Adrenal gland (tissue), 12 donors: ENCODE measurements around the gene CEMIP2. TPM values are rescaled to one million over a fixed set of nuclear protein-coding genes. Genes with fewer than 3 reads are reported as not detected.

Source experiments
- DNase-seq, 7 donors: peaks; one replicate each; pipeline ENCODE4 v3.0.0-alpha.2; 2019 to 2020
- H3K27ac ChIP-seq, 5 donors: fragments of 200-600 bp; sonication (generic) in 4 of 5; 1 replicate in 3 of 5; 2 replicates in 2 of 5; pipeline versions ENCODE4 v1.5.1 to v1.8.0; 2016 to 2020; ENCODE audit warnings: mild to moderate bottlenecking in 1 of 5
- H3K27me3 ChIP-seq: fragments of 200-600 bp; 2 replicates; pipeline ENCODE4 v1.8.0; 2021
- H3K36me3 ChIP-seq, 2 donors: fragments of 200-600 bp; replicated peaks in 1 of 2; 1 replicate in 1 of 2; 2 replicates in 1 of 2; pipeline versions ENCODE4 v1.5.1 to v1.8.0; 2018 to 2022
- H3K4me1 ChIP-seq, 2 donors: fragments of 200-600 bp; replicated peaks in 1 of 2; 1 replicate in 1 of 2; 2 replicates in 1 of 2; pipeline versions ENCODE4 v1.5.1 to v1.8.0; 2018 to 2021
- H3K4me3 ChIP-seq, 4 donors: fragments of 200-600 bp; sonication (generic) in 3 of 4; one replicate each; pipeline ENCODE4 v1.5.1; 2016 to 2018
- H3K9me3 ChIP-seq, 3 donors: fragments of 200-600 bp; sonication (generic) in 1 of 3; replicated peaks in 1 of 3; 1 replicate in 2 of 3; 2 replicates in 1 of 3; pipeline versions ENCODE4 v1.5.1 to v1.8.0; 2016 to 2021
- POLR2A ChIP-seq, 2 donors: fragments of 450-650 bp; IDR thresholded peaks; one replicate each; pipeline ENCODE4 v1.6.1; 2017; ENCODE audit warnings: antibody characterized with exemption in 2 of 2, mild to moderate bottlenecking in 2 of 2, moderate library complexity in 1 of 2
- WGBS, 4 donors: extraction: QIAGEN DNeasy Blood & Tissue Kit in 2 of 4; methylation state at CpG; one replicate each; pipeline versions ENCODE4 v1.1.5 to v1.1.7; 2013 to 2017; 5-methylcytosine and 5-hydroxymethylcytosine counted together
- intact Hi-C, 2 donors: fragments of 100-400 bp; cut with DNase I; formaldehyde crosslinking; loops; one replicate each; pipeline versions ENCODE4 v1.14.1 to v1.15.0; 2022 to 2023
- polyA plus RNA-seq, 3 donors: library from polyadenylated mRNA; stranded (reverse); fragments of 200-250 nt in 2 of 3; fragments of 350-450 nt in 1 of 3; fragmentation: Illumina TruSeq in 1 of 3; extraction: RNeasy Lipid Tissue Mini Kit (QIAGEN cat#74804) in 1 of 3; gene quantifications; one replicate each; pipeline ENCODE4 v1.2.3, GENCODE V29; 2013 to 2014
- total RNA-seq, 9 donors: library from RNA; depleted of rRNA in 4 of 9; stranded (reverse); fragments of >200 nt in 4 of 9; fragments of 120-200 nt in 1 of 9; fragmentation: NEBNext Ultra II Directional in 1 of 9; extraction: Animal tissue kit (Norgen Biotek cat#: 25700) in 1 of 9; gene quantifications; one replicate each; pipeline versions ENCODE4 v1.1.0 to v1.2.4, GENCODE V29; 2013 to 2023
- TF ChIP-seq, protein P1 (sequence below), 6 experiments: fragments of 450-650 bp in 4 of 6; fragments of 200-600 bp in 2 of 6; sonication (generic) in 1 of 6; IDR thresholded peaks; 1 replicate in 5 of 6; 2 replicates in 1 of 6; pipeline versions ENCODE4 v1.5.1 to v1.8.0; 2016 to 2021; ENCODE audit warnings: antibody characterized with exemption in 6 of 6, mild to moderate bottlenecking in 2 of 6, moderate library complexity in 1 of 6
- donor health status: healthy with polysubstance abuse.
- donor health status: Bipolar disorder and iron deficiency.
- donor health status: DM: yes; HTN: yes; CAD: no.
- donor health status: DM: no; HTN: no; CAD: no.
- donor health status: DM: no; HTN: no; CAD: no.
- donor health status: DM: yes; HTN: yes; CAD: no.

CEMIP2 gene
- total and polyA plus RNA-seq, 12 donors, result 6.8 to 84.6 (median 24.0) TPM

DNA sequence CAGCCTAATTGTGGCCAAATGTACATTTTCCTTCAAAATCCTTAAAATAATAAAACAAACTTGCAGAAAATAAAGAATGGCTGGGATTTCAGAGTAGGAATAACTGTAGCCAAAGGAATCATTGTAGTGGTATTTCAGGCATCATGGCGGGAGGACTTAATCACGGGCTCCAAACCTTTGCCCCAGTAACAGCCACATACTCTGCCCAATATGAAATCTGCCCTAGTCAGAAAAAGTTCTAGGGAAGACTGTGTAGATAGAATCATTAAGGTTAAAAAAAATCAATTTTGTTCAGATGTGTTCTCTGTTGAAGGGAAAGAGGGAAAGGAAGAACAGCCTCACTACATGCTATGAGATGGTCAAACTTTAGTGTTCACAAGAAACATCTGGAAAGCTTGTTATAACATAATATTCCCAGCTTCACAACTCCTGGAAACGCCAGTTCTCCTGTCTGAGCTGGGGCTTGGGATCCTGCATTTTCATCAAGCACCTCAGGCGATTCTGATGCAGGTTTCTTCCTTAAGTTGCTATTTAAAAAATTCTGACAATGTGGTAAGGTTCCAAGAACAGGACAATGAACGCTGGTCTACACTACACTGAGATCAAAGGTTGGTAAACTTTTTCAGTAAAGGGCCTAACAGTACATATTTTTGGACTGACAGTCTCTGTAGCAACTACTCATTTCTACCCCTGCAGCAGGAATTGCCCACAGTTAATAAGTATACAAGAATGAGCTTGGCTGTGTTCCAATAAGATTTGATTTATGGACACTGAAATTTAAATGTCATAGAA, 87.9 kb downstream of the CEMIP2 start:
- Histone ChIP-seq H3K4me3 (no peak overlapping the region), H3K27me3 (no peaks in the 10 kb centered on the region), H3K27ac (peak overlapping the region in 2 of 5 donors; percentile 13 to 45), H3K36me3 (no peaks in the 10 kb centered on the region), H3K4me1 (peaks cover 4 to 22% of the 10 kb centered on the region in 2 donors), H3K9me3 (no peaks in the 10 kb centered on the region)
- no peak for DNase-seq
- 54 to 67% (median 63%) methylated on average over 5 of the region's 5 CpGs for WGBS, 4 donors
- no peak for TF ChIP-seq POLR2A (IDR thresholded peaks at IDR 0.05)
- TF ChIP-seq, protein P1, sequence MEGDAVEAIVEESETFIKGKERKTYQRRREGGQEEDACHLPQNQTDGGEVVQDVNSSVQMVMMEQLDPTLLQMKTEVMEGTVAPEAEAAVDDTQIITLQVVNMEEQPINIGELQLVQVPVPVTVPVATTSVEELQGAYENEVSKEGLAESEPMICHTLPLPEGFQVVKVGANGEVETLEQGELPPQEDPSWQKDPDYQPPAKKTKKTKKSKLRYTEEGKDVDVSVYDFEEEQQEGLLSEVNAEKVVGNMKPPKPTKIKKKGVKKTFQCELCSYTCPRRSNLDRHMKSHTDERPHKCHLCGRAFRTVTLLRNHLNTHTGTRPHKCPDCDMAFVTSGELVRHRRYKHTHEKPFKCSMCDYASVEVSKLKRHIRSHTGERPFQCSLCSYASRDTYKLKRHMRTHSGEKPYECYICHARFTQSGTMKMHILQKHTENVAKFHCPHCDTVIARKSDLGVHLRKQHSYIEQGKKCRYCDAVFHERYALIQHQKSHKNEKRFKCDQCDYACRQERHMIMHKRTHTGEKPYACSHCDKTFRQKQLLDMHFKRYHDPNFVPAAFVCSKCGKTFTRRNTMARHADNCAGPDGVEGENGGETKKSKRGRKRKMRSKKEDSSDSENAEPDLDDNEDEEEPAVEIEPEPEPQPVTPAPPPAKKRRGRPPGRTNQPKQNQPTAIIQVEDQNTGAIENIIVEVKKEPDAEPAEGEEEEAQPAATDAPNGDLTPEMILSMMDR (IDR thresholded peaks at IDR 0.05), result no peak
- intact Hi-C loops, result no loop called here

DNA sequence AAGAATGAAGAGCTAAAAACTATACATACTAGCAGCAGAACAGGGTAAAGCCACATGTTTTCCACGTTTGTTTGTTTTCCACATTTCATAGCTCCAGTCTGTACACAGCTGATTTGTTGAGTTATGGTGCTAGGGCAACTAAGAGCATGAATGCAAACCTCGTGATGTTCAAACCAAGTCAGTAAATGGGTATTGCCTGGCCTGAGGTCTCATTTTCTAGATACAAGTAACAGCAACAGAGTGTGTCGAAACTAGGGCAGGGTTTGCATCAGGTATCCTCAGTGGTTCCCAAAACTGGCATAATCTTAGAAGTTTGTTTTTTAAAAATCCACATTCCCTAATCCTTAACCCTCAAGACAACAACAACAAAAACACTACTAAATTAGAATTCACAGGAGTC, 89.3 kb downstream of the CEMIP2 start:
- no peak for DNase-seq
- H3K9me3 ChIP-seq, result no peaks in the 10 kb centered on the region
- H3K4me1 ChIP-seq, result peaks cover 4 to 14% of the 10 kb centered on the region in 2 donors
- H3K4me3 ChIP-seq, result no peak overlapping the region
- H3K27me3 ChIP-seq, result no peaks in the 10 kb centered on the region
- WGBS, 4 donors, result 41 to 60% (median 50%) methylated on average over 3 of the region's 3 CpGs
- no peaks in the 10 kb centered on the region for H3K36me3 ChIP-seq
- intact Hi-C loops, result no loop called here
- TF ChIP-seq, protein P1 (IDR thresholded peaks at IDR 0.05), result no peak
- no peak for TF ChIP-seq POLR2A (IDR thresholded peaks at IDR 0.05)
- H3K27ac ChIP-seq, result no peak overlapping the region

DNA sequence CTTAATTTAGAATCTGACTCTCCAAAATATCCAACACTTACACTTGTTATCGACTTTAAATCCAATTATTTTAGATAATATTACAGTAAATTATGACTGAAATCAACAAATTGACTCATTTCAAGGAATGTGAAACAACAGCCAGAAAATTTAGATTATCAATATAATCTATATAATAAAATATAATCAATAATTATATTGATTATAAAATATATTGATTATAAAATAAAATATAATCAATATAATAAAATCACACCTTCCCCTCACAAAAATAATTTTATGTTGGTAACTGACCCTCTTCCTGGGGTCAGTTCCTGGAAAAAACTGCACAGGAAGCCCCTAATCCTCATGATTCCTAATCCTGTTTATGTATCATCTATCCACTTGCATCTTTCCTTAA, 91.1 kb downstream of the CEMIP2 start:
- Histone ChIP-seq H3K4me1 (peaks cover 4 to 14% of the 10 kb centered on the region in 2 donors), H3K4me3 (no peak overlapping the region), H3K27me3 (no peaks in the 10 kb centered on the region), H3K9me3 (no peaks in the 10 kb centered on the region), H3K27ac (peak overlapping the region in 2 of 5 donors; percentile 68 to 74), H3K36me3 (no peaks in the 10 kb centered on the region)
- TF ChIP-seq, protein P1 (IDR thresholded peaks at IDR 0.05), result no peak
- TF ChIP-seq POLR2A (IDR thresholded peaks at IDR 0.05), result no peak
- intact Hi-C loops, result no loop called here
- WGBS, 4 donors, result 94 to 96% (median 96%) methylated on average over 1 of the region's 1 CpG
- DNase-seq, result no peak

DNA sequence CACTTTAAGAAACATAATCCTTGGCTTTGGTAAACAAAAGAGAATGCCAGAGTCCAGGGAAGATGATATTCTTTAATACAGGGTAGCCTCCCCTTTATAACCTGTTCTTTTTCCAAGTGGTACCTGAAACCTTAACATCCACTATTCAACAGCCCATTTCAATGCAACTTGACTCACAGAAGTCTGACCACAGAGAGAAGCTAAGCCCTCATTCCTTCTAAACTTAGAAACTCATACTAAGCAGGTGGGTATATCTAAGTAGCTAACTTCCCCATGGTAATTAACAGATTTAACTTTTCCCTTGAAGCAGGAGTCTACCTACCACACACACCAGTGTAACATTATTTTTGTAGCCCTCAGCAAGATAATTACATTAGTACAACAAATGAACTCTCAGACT, 91.9 kb downstream of the CEMIP2 start:
- intact Hi-C loops, result no loop called here
- TF ChIP-seq, protein P1 (IDR thresholded peaks at IDR 0.05), result no peak
- TF ChIP-seq POLR2A (IDR thresholded peaks at IDR 0.05), result no peak
- DNase-seq, result no peak
- H3K9me3 ChIP-seq, result no peaks in the 10 kb centered on the region
- peaks cover 4 to 12% of the 10 kb centered on the region in 2 donors for H3K4me1 ChIP-seq
- no peaks in the 10 kb centered on the region for H3K36me3 ChIP-seq
- H3K4me3 ChIP-seq, result no peak overlapping the region
- no peak overlapping the region for H3K27ac ChIP-seq
- H3K27me3 ChIP-seq, result no peaks in the 10 kb centered on the region
